Cardiac fibroblast (primary cell): ENCODE measurements around the gene ABCD2.

Source experiments
- DNase-seq, 2 donors: peaks; one replicate each; pipeline versions ENCODE4 v3.0.0 to v3.0.0-alpha.2; 2010; ENCODE audit warnings: low read depth in 2 of 2
- H3K4me3 ChIP-seq, 2 donors: replicated peaks in 1 of 2; 1 replicate in 1 of 2; 2 replicates in 1 of 2; pipeline ENCODE4 v1.5.1; 2011; ENCODE audit warnings: low read depth in 2 of 2, low read length in 2 of 2, mild to moderate bottlenecking in 2 of 2, moderate library complexity in 1 of 2
- TF ChIP-seq, protein P1 (sequence below): IDR thresholded peaks from one replicate; pipeline ENCODE4 v1.5.1; 2011; ENCODE audit warnings: low read depth, mild to moderate bottlenecking, low read length, inconsistent platforms

The ABCD2 gene

GRCh38 chr12:39619660-39620433 is at the start of gene ABCD2:
TSS of gene ABCD2 (minus strand) at chr12:39619803. CDS start at chr12:39619615, 188 bp downstream.
- peak within 1 kb of the TSS; percentile 41 to 62 for H3K4me3 ChIP-seq
- DNase-seq: peak; percentile 83
- TF ChIP-seq, protein P1, sequence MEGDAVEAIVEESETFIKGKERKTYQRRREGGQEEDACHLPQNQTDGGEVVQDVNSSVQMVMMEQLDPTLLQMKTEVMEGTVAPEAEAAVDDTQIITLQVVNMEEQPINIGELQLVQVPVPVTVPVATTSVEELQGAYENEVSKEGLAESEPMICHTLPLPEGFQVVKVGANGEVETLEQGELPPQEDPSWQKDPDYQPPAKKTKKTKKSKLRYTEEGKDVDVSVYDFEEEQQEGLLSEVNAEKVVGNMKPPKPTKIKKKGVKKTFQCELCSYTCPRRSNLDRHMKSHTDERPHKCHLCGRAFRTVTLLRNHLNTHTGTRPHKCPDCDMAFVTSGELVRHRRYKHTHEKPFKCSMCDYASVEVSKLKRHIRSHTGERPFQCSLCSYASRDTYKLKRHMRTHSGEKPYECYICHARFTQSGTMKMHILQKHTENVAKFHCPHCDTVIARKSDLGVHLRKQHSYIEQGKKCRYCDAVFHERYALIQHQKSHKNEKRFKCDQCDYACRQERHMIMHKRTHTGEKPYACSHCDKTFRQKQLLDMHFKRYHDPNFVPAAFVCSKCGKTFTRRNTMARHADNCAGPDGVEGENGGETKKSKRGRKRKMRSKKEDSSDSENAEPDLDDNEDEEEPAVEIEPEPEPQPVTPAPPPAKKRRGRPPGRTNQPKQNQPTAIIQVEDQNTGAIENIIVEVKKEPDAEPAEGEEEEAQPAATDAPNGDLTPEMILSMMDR: no peak

- TF ChIP-seq, protein P1: no peak
- no peak for DNase-seq
Measured at GRCh38 chr12:39660101-39660500, 40.5 kb upstream of the ABCD2 start.

DNA sequence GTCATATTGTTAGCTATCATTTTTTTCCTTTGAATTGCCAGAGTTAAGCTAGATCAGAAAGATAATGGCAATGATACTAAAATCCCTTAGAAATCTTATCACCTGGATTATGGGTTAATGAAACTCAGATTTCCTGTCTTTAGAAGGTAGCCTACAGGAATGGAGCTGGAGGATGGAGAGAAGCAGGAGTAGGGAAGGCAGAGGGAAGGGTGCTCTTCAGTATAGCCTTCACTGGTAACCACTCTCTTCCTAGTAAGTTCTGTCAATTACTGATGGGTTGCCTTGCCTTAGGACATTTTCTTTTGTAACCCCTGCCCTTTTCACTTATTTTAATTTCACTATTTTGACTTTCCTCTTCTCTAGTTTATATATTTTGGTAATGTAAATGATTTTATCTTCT is 27.8 kb upstream of the ABCD2 start:
- DNase-seq: no peak
- TF ChIP-seq, protein P1: no peak
- H3K4me3 ChIP-seq: no peak overlapping the region

More at GRCh38 chr12:39660101-39660500, 40.5 kb upstream of the ABCD2 start:
- no peak overlapping the region for H3K4me3 ChIP-seq

DNA sequence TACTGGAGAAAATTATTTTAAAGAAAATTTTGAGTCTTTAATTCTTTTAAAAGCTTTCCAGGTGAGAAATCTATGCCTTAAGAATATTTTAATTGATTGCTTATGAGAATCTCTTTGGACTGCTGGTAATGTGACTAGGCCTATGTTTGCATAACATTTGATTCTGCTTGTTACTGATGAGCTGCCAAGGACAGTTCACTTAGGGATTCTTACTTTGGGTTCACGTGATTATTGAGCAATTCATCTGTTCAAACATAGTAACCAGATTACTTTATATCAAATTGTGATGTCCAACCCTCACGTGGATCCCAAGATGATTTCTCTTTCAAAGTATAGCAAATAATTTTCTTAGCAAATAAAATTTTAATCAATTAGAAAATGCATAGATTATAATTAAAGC is 27.4 kb upstream of the ABCD2 start:
- peak in 1 of 2 donors; percentile 3 for DNase-seq
- TF ChIP-seq, protein P1: no peak
- no peak overlapping the region for H3K4me3 ChIP-seq

DNA sequence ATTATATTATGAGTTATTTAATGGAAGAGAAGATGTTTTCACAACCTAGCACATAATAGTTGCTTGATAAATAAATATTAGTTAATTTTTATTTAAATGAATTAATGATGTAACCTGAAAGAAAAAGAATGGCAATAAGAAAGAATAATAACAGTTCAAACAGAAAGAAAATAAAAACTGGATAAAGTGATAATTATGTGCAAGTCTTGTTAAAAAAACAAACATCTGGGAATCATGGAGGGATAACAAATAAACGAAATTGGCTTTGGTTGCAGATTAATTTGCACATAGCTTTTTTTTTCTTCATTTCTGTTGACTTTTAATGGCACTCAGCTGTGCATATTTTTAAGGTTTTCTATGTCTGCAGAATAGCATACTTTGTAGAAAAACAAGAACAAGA is 23.4 kb upstream of the ABCD2 start:
- DNase-seq: no peak
- TF ChIP-seq, protein P1: no peak
- no peak overlapping the region for H3K4me3 ChIP-seq

- H3K4me3 ChIP-seq: no peak overlapping the region
- no peak for DNase-seq
- TF ChIP-seq, protein P1: no peak
Measured at GRCh38 chr12:39638840-39639239, 19.2 kb upstream of the ABCD2 start.

- no peak overlapping the region for H3K4me3 ChIP-seq
- DNase-seq: peak in 1 of 2 donors; percentile 8
- TF ChIP-seq, protein P1: no peak
Measured at GRCh38 chr12:39638178-39638577, 18.6 kb upstream of the ABCD2 start.
